MM.1S (cell line): Measurements from ENCODE around the gene CEACAM7.

ENCODE experiments used
- DNase-seq: peaks from one replicate; pipeline ENCODE4 v3.0.0-alpha.2; 2015
- H2AFZ ChIP-seq: fragments of 300-600 bp; sonication (generic); 2 replicates; pipeline ENCODE4 v1.6.0; 2016; ENCODE audit warnings: antibody characterized with exemption, low read length
- H3F3A ChIP-seq: fragments of 300-600 bp; sonication (generic); 2 replicates; pipeline ENCODE4 v1.6.1; 2016; ENCODE audit warnings: mild to moderate bottlenecking, antibody characterized with exemption, low read length, moderate library complexity, mixed read lengths; ENCODE audit not compliant: insufficient read depth
- H3K27ac ChIP-seq: fragments of 300-600 bp; sonication (generic); 2 replicates; pipeline ENCODE4 v1.5.1; 2016; ENCODE audit warnings: mild to moderate bottlenecking, low read length
- H3K27me3 ChIP-seq: fragments of 300-600 bp; sonication (generic); replicated peaks from 2 replicates; pipeline ENCODE4 v1.6.0; 2016; ENCODE audit warnings: low read length; ENCODE audit not compliant: insufficient read depth
- H3K36me3 ChIP-seq: fragments of 300-600 bp; sonication (generic); replicated peaks from 2 replicates; pipeline ENCODE4 v1.6.1; 2016; ENCODE audit warnings: mild to moderate bottlenecking, low read length, mixed read lengths; ENCODE audit not compliant: insufficient read depth
- H3K4me1 ChIP-seq: fragments of 300-600 bp; sonication (generic); 2 replicates; pipeline ENCODE4 v1.6.1; 2016; ENCODE audit warnings: low read length, mixed read lengths
- H3K4me2 ChIP-seq: fragments of 300-600 bp; sonication (generic); 2 replicates; pipeline ENCODE4 v1.6.0; 2016; ENCODE audit warnings: low read depth, low read length
- H3K4me3 ChIP-seq: fragments of 300-600 bp; sonication (generic); 2 replicates; pipeline ENCODE4 v1.5.1; 2016; ENCODE audit warnings: low read length, mixed read lengths
- H3K79me2 ChIP-seq: fragments of 300-600 bp; sonication (generic); 2 replicates; pipeline ENCODE4 v1.6.1; 2016; ENCODE audit warnings: mixed run types, low read length, mixed read lengths
- H3K9ac ChIP-seq: fragments of 300-600 bp; sonication (generic); 2 replicates; pipeline ENCODE4 v1.6.1; 2016; ENCODE audit warnings: low read length, mixed read lengths
- H3K9me2 ChIP-seq: fragments of 300-600 bp; sonication (generic); replicated peaks from 2 replicates; pipeline ENCODE4 v1.6.1; 2016; ENCODE audit warnings: mild to moderate bottlenecking, low read length, mixed read lengths; ENCODE audit not compliant: insufficient read depth
- H3K9me3 ChIP-seq: fragments of 300-600 bp; sonication (generic); replicated peaks from 2 replicates; pipeline ENCODE4 v1.6.1; 2016; ENCODE audit warnings: mild to moderate bottlenecking, low read length, mixed read lengths; ENCODE audit not compliant: insufficient read depth
- H4K20me1 ChIP-seq: fragments of 300-600 bp; sonication (generic); 2 replicates; pipeline ENCODE4 v1.6.1; 2016; ENCODE audit warnings: mild to moderate bottlenecking, low read length, moderate library complexity, mixed read lengths; ENCODE audit not compliant: insufficient read depth
- CTCF ChIP-seq: fragments of 300-600 bp; sonication (generic); IDR thresholded peaks from 2 replicates; pipeline ENCODE4 v1.5.1; 2016; ENCODE audit warnings: antibody characterized with exemption, low read length, mixed read lengths
- EZH2 ChIP-seq: fragments of 300-600 bp; sonication (generic); optimal IDR thresholded peaks from 2 replicates; pipeline ENCODE3; 2017; ENCODE audit warnings: low read depth, mild to moderate bottlenecking, antibody characterized with exemption, low read length, mixed read lengths
- EZH2phosphoT487 ChIP-seq: fragments of 300-600 bp; sonication (generic); IDR thresholded peaks from 2 replicates; pipeline ENCODE4 v1.6.1; 2018; ENCODE audit warnings: antibody characterized with exemption, low read length

The CEACAM7 gene

GRCh38 chr19:41734156-41734555, 46.1 kb upstream of the CEACAM7 start:
- Histone ChIP-seq H3K9me2 (no peaks in the 10 kb centered on the region), H3K4me1 (no peaks in the 10 kb centered on the region), H3K79me2 (no peaks in the 10 kb centered on the region), H3K9me3 (no peaks in the 10 kb centered on the region), H3K36me3 (no peaks in the 10 kb centered on the region), H3K4me3 (no peak overlapping the region), H3F3A (no peaks in the 10 kb centered on the region), H3K27ac (no peak overlapping the region), H3K9ac (no peak overlapping the region), H3K4me2 (no peak overlapping the region), H4K20me1 (no peaks in the 10 kb centered on the region), H2AFZ (no peak overlapping the region), H3K27me3 (peaks cover 88% of the 10 kb centered on the region)
- no peak for DNase-seq
- TF ChIP-seq EZH2phosphoT487: no peak
- TF ChIP-seq EZH2: no peak
- TF ChIP-seq CTCF: no peak

- H2AFZ ChIP-seq: no peak overlapping the region
- TF ChIP-seq EZH2 (no peak), CTCF (no peak), EZH2phosphoT487 (no peak)
- H3K27me3 ChIP-seq: peaks cover 96% of the 10 kb centered on the region
- H3K79me2 ChIP-seq: no peaks in the 10 kb centered on the region
- no peaks in the 10 kb centered on the region for H3K4me1 ChIP-seq
- H3K36me3 ChIP-seq: no peaks in the 10 kb centered on the region
- no peaks in the 10 kb centered on the region for H3K9me3 ChIP-seq
- H3F3A ChIP-seq: no peaks in the 10 kb centered on the region
- H3K9ac ChIP-seq: no peak overlapping the region
- H3K9me2 ChIP-seq: no peaks in the 10 kb centered on the region
- H4K20me1 ChIP-seq: no peaks in the 10 kb centered on the region
- H3K4me2 ChIP-seq: no peak overlapping the region
- no peak for DNase-seq
- H3K27ac ChIP-seq: no peak overlapping the region
- no peak overlapping the region for H3K4me3 ChIP-seq
These were observed 38.4 kb upstream of the CEACAM7 start for GRCh38 chr19:41726493-41726892.

GRCh38 chr19:41720103-41720502, 32.0 kb upstream of the CEACAM7 start:
- H3K4me1 ChIP-seq: no peaks in the 10 kb centered on the region
- no peak overlapping the region for H3K9ac ChIP-seq
- no peak overlapping the region for H3K27ac ChIP-seq
- H3K9me3 ChIP-seq: no peaks in the 10 kb centered on the region
- H3F3A ChIP-seq: no peaks in the 10 kb centered on the region
- no peak for TF ChIP-seq EZH2phosphoT487
- no peak for TF ChIP-seq EZH2
- TF ChIP-seq CTCF: no peak
- H4K20me1 ChIP-seq: no peaks in the 10 kb centered on the region
- H3K4me2 ChIP-seq: no peak overlapping the region
- H3K4me3 ChIP-seq: no peak overlapping the region
- H3K9me2 ChIP-seq: no peaks in the 10 kb centered on the region
- H2AFZ ChIP-seq: no peak overlapping the region
- DNase-seq: no peak
- no peaks in the 10 kb centered on the region for H3K79me2 ChIP-seq
- peaks cover 97% of the 10 kb centered on the region for H3K27me3 ChIP-seq
- H3K36me3 ChIP-seq: no peaks in the 10 kb centered on the region
